ENCODE results near the gene TPRX1.

DNA sequence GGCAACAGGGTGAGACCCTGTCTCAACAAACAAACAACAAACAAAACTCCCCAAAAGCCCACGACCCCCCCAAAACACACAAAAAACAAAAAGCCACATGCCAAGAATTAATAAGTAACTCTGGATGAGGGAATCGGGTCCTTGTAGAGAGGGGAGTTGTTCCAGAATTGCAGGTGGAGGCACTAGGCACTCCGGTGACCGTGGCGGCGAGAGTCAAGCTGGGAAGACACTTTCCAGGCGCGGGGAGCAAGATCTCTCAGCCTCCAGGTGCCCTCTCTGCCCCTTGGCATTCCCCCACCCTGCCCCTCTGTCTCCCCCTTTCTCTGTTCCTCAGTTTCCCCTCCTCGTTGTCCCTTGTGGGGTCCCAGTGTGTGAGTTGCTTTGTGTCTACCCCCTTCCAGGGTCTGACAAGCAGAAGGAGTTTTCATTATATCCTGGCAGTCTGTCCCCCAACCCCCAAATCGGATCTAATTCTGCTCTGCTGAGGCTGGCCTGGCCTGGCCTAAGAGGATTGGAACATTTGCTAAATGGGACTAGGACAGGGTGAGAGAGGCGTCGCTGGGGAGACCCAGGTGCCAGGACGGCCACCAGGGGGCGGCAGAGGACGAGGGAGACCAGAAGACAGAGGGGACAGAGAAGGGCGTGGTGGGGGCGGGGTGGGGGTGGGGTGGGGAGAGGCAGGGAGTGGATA, 9.1 kb upstream of the TPRX1 start:
- TF ChIP-seq POLR2AphosphoS5 (IDR thresholded peaks at IDR 0.05) (no peak), POLR2A (IDR thresholded peaks at IDR 0.05) (no peak)

Measured in stomach (tissue), 4 donors.